ENCODE results near the gene WDR82. TPM values are rescaled to one million over a fixed set of nuclear protein-coding genes. Genes with fewer than 3 reads are reported as not detected.

Gene WDR82
- total and polyA plus RNA-seq, 9 of the 15 experiments (the other 6 are each of a cell fraction or from before 2014, with no cell fraction given) = 6.4 to 62.9 (median 37.1) TPM

DNA sequence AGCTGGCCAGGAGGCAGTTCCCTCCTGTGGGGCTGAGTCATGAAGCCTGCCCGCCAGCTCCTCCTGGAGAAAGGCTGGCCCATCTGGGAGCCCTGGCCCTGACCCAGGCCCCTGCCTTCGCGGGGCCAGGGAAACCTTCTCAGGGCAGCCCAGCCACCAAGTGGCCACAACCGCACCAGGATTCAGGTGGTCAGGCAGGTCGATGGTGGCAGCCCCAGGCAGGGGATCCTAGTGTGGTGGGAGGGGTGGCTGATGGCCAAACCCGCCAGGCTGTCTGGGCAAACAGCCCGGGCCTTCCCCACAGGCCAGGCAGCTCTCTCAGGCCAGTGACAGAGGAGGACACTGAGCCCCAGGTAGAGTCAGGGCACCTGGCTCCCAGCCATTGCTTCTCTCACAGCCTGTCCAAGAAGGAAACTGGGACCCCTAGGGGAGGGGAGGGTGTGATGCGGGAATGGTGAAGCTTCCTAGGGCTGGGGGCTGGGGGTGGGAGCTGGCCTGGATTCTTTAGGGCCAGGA lies 40.7 kb downstream of the WDR82 start:
- H3K4me3 ChIP-seq = peak overlapping the region; percentile 67
- in situ Hi-C loops (cut with MboI) (no loop called here), intact Hi-C loops (cut with micrococcal nuclease) (no loop called here)
- H3K4me1 ChIP-seq (replicated peaks in 1 of 2; ENCODE audit: control insufficient read depth in 2 of 2, insufficient read depth in 2 of 2, low read length in 2 of 2) = peaks cover 38 to 42% of the 10 kb centered on the region in 2 experiments
- CTCF ChIA-PET (ENCODE audit: low intra/inter-chr PET ratio) = no interaction called here
- ATAC-seq (peak; percentile 11; the same call in 2 of the 3 replicates), FAIRE-seq (peak; percentile 29), DNase-seq (ENCODE audit: extremely low read depth in 1 of 4, low spot score in 3 of 4) (peak; percentile 46 to 65 (median 54))
- peaks cover 6% of the 10 kb centered on the region; the same call in 2 of the 3 replicates for H3K36me3 ChIP-seq (ENCODE audit: control insufficient read depth, insufficient read depth, low read length)
- no peaks in the 10 kb centered on the region for H4K20me1 ChIP-seq (replicated peaks; ENCODE audit: control insufficient read depth, insufficient read depth, low read length)
- H3K4me2 ChIP-seq (ENCODE audit: insufficient read depth, low read length) = peak overlapping the region; percentile 98
- H3K79me2 ChIP-seq (ENCODE audit: control insufficient read depth, insufficient read depth, low read length) = peaks cover 51% of the 10 kb centered on the region
- H3K27ac ChIP-seq (ENCODE audit: extremely low read depth, low read depth, low read length) = peak overlapping the region; percentile 74
- 11% methylated on average over 3 of the region's 8 CpGs for WGBS (ENCODE audit: insufficient coverage, low coverage, missing lambda C conversion rate)
- H3K9me3 ChIP-seq (replicated peaks; ENCODE audit: control insufficient read depth, insufficient read depth, low read depth, low read length) = no peaks in the 10 kb centered on the region
- H3K27me3 ChIP-seq (ENCODE audit: control insufficient read depth in 2 of 2, insufficient read depth in 2 of 2, low read length in 2 of 2) = no peaks in the 10 kb centered on the region
- POLR2A ChIA-PET = interaction anchor here (0.7 to 1.7 kb wide), 6 partner anchors 11 to 99 kb away, joined by 3 to 8 read pairs (median 4); partner anchors contain the start of genes GLYCTK and WDR82
- BruUV-seq (replicated peaks) = no TSS peak
- H3K9ac ChIP-seq (ENCODE audit: insufficient read depth in 1 of 2, low read depth in 2 of 2, low read length in 2 of 2) = peak overlapping the region; percentile 61 to 96
- 0 out of 2 replicates have a peak overlapping the region, but pooled peaks have one; percentile 4 for H2AFZ ChIP-seq (ENCODE audit: low read depth, low read length)
- H3K9me1 ChIP-seq (ENCODE audit: control insufficient read depth, insufficient read depth, low read length) = no peaks in the 10 kb centered on the region
- peak; percentile 32; the same call in 1 of the 2 replicates for TF ChIP-seq BHLHE40 (IDR thresholded peaks at IDR 0.05; ENCODE audit: low read length)
- peak; percentile 20; the same call in 1 of the 2 replicates for TF ChIP-seq CTBP1 (IDR thresholded peaks at IDR 0.05; ENCODE audit: borderline replicate concordance)
- TF ChIP-seq, protein P1, sequence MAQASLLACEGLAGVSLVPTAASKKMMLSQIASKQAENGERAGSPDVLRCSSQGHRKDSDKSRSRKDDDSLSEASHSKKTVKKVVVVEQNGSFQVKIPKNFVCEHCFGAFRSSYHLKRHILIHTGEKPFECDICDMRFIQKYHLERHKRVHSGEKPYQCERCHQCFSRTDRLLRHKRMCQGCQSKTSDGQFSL (CRISPR knock-in tag; IDR thresholded peaks at IDR 0.05) = 0 out of 2 replicates have a peak, but pooled peaks have one; percentile 28
- TF ChIP-seq, protein P1 (tag; IDR thresholded peaks at IDR 0.05) = no peak
- TF ChIP-seq ZFX (CRISPR knock-in tag; IDR thresholded peaks at IDR 0.05) = peak; percentile 42
- TF ChIP-seq L3MBTL2 (IDR thresholded peaks at IDR 0.05) = 0 out of 2 replicates have a peak, but pooled peaks have one; percentile 23
- TF ChIP-seq, protein P2, sequence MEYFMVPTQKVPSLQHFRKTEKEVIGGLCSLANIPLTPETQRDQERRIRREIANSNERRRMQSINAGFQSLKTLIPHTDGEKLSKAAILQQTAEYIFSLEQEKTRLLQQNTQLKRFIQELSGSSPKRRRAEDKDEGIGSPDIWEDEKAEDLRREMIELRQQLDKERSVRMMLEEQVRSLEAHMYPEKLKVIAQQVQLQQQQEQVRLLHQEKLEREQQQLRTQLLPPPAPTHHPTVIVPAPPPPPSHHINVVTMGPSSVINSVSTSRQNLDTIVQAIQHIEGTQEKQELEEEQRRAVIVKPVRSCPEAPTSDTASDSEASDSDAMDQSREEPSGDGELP (CRISPR knock-in tag; IDR thresholded peaks at IDR 0.05; ENCODE audit: borderline replicate concordance) = peak; percentile 35; the same call in 1 of the 2 replicates
- TF ChIP-seq, protein P3, sequence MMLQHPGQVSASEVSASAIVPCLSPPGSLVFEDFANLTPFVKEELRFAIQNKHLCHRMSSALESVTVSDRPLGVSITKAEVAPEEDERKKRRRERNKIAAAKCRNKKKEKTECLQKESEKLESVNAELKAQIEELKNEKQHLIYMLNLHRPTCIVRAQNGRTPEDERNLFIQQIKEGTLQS (IDR thresholded peaks at IDR 0.05) = peak; percentile 47
- TF ChIP-seq, protein P3 (CRISPR knock-in tag; conservative IDR thresholded peaks at IDR 0.05) = no peak
- no peak for TF ChIP-seq KLF1 (tag; IDR thresholded peaks at IDR 0.05)
- 0 out of 2 replicates have a peak, but pooled peaks have one; percentile 26 for TF ChIP-seq MBD2 (IDR thresholded peaks at IDR 0.05; ENCODE audit: borderline replicate concordance, low read depth)
- TF ChIP-seq SOX6 (IDR thresholded peaks at IDR 0.05) = no peak
- no peak for TF ChIP-seq FIP1L1 (IDR thresholded peaks at IDR 0.05; ENCODE audit: low read depth, low read length, poor library complexity, severe bottlenecking)
- TF ChIP-seq, protein P4, sequence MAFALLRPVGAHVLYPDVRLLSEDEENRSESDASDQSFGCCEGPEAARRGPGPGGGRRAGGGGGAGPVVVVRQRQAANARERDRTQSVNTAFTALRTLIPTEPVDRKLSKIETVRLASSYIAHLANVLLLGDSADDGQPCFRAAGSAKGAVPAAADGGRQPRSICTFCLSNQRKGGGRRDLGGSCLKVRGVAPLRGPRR (CRISPR knock-in tag; IDR thresholded peaks at IDR 0.05) = no peak
- TF ChIP-seq, protein P5, sequence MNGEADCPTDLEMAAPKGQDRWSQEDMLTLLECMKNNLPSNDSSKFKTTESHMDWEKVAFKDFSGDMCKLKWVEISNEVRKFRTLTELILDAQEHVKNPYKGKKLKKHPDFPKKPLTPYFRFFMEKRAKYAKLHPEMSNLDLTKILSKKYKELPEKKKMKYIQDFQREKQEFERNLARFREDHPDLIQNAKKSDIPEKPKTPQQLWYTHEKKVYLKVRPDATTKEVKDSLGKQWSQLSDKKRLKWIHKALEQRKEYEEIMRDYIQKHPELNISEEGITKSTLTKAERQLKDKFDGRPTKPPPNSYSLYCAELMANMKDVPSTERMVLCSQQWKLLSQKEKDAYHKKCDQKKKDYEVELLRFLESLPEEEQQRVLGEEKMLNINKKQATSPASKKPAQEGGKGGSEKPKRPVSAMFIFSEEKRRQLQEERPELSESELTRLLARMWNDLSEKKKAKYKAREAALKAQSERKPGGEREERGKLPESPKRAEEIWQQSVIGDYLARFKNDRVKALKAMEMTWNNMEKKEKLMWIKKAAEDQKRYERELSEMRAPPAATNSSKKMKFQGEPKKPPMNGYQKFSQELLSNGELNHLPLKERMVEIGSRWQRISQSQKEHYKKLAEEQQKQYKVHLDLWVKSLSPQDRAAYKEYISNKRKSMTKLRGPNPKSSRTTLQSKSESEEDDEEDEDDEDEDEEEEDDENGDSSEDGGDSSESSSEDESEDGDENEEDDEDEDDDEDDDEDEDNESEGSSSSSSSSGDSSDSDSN (IDR thresholded peaks at IDR 0.05; ENCODE audit: borderline replicate concordance in 1 of 2, low read depth in 2 of 2, low read length in 2 of 2) = peak in 1 of 2 experiments; percentile 84; a peak in 1 of 4 replicates
- TF ChIP-seq ZNF551 (CRISPR knock-in tag; IDR thresholded peaks at IDR 0.05) = no peak
- TF ChIP-seq MAFG (tag; conservative IDR thresholded peaks at IDR 0.05) = peak; percentile 17; the same call in 1 of the 2 replicates
